DOHH2 (cell line): Measurements from ENCODE around the gene PTH.

ENCODE experiments used
- H3F3A ChIP-seq: fragments of 200-600 bp; sonication (generic), shearing (Covaris generic); 2 replicates; pipeline ENCODE4 v1.6.0; 2016; ENCODE audit warnings: antibody characterized with exemption, mild to moderate bottlenecking; ENCODE audit not compliant: control insufficient read depth, insufficient read depth
- H3K27ac ChIP-seq: fragments of 200-600 bp; sonication (generic); 2 replicates; pipeline ENCODE4 v1.5.1; 2014; ENCODE audit warnings: low read depth, mild to moderate bottlenecking, low read length, moderate library complexity
- H3K27me3 ChIP-seq: fragments of 200-600 bp; sonication (generic); 2 replicates; pipeline ENCODE4 v1.6.1; 2014; ENCODE audit warnings: mild to moderate bottlenecking, low read length, mixed read lengths; ENCODE audit not compliant: control insufficient read depth
- H3K36me3 ChIP-seq: fragments of 200-600 bp; sonication (generic); 2 replicates; pipeline ENCODE4 v1.6.1; 2014; ENCODE audit warnings: mild to moderate bottlenecking, low read length, moderate library complexity, mixed read lengths; ENCODE audit not compliant: control insufficient read depth
- H3K4me1 ChIP-seq: fragments of 200-600 bp; sonication (generic); 2 replicates; pipeline ENCODE4 v1.6.1; 2014; ENCODE audit warnings: mild to moderate bottlenecking, low read length, mixed read lengths; ENCODE audit not compliant: control insufficient read depth
- H3K4me2 ChIP-seq: fragments of 200-600 bp; sonication (generic); 2 replicates; pipeline ENCODE4 v1.6.0; 2014; ENCODE audit warnings: mild to moderate bottlenecking, low read length, moderate library complexity
- H3K4me3 ChIP-seq: fragments of 200-600 bp; sonication (generic); 2 replicates; pipeline ENCODE4 v1.5.1; 2014; ENCODE audit warnings: mild to moderate bottlenecking, low read length, mixed read lengths
- H3K79me2 ChIP-seq: fragments of 200-600 bp; sonication (generic); 2 replicates; pipeline ENCODE4 v1.6.1; 2014; ENCODE audit warnings: mild to moderate bottlenecking, low read length, mixed read lengths; ENCODE audit not compliant: control insufficient read depth
- H3K9me2 ChIP-seq: fragments of 200-600 bp; sonication (generic); replicated peaks from 2 replicates; pipeline ENCODE4 v1.6.1; 2014; ENCODE audit warnings: mild to moderate bottlenecking, low read length, mixed read lengths; ENCODE audit not compliant: control insufficient read depth
- H3K9me3 ChIP-seq: fragments of 200-600 bp; sonication (generic); 2 replicates; pipeline ENCODE4 v1.6.1; 2014; ENCODE audit warnings: antibody characterized with exemption, low read length, mixed read lengths; ENCODE audit not compliant: control insufficient read depth, insufficient read depth
- H4K20me1 ChIP-seq: fragments of 200-600 bp; sonication (generic); 2 replicates; pipeline ENCODE4 v1.6.0; 2014; ENCODE audit warnings: low read depth, mild to moderate bottlenecking, antibody characterized with exemption, low read length, moderate library complexity; ENCODE audit not compliant: control insufficient read depth, insufficient read depth
- EZH2phosphoT487 ChIP-seq: fragments of 200-600 bp; sonication (generic); IDR thresholded peaks from 2 replicates; pipeline ENCODE4 v1.6.1; 2017; ENCODE audit warnings: borderline replicate concordance, mild to moderate bottlenecking, antibody characterized with exemption, low read length, moderate library complexity, mixed read lengths
- TF ChIP-seq, protein P1 (sequence below): fragments of 200-600 bp; sonication (generic); IDR thresholded peaks from one replicate; pipeline ENCODE4 v1.5.1; 2014; ENCODE audit warnings: antibody characterized with exemption, mild to moderate bottlenecking, low read depth, low read length; ENCODE audit not compliant: poor library complexity, severe bottlenecking

PTH gene

GRCh38 chr11:13495929-13496328 is at the start of gene PTH:
Gene PTH (minus strand): TSS chr11:13495997. CDS start chr11:13492855, 3,142 bp downstream.
- Histone ChIP-seq H3K9me3 (no peaks in the 10 kb centered on the region), H3K4me3 (no peak within 1 kb of the TSS), H4K20me1 (no peaks in the 10 kb centered on the region), H3K79me2 (no peaks in the 10 kb centered on the region), H3K27me3 (peaks cover 4% of the 10 kb centered on the region; the same call in 1 of the 2 replicates), H3K4me2 (no peak within 1 kb of the TSS), H3K36me3 (no peaks in the 10 kb centered on the region), H3F3A (no peaks in the 10 kb centered on the region), H3K27ac (no peak within 1 kb of the TSS), H3K4me1 (no peaks in the 10 kb centered on the region), H3K9me2 (no peaks in the 10 kb centered on the region)
- TF ChIP-seq, protein P1, sequence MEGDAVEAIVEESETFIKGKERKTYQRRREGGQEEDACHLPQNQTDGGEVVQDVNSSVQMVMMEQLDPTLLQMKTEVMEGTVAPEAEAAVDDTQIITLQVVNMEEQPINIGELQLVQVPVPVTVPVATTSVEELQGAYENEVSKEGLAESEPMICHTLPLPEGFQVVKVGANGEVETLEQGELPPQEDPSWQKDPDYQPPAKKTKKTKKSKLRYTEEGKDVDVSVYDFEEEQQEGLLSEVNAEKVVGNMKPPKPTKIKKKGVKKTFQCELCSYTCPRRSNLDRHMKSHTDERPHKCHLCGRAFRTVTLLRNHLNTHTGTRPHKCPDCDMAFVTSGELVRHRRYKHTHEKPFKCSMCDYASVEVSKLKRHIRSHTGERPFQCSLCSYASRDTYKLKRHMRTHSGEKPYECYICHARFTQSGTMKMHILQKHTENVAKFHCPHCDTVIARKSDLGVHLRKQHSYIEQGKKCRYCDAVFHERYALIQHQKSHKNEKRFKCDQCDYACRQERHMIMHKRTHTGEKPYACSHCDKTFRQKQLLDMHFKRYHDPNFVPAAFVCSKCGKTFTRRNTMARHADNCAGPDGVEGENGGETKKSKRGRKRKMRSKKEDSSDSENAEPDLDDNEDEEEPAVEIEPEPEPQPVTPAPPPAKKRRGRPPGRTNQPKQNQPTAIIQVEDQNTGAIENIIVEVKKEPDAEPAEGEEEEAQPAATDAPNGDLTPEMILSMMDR: no peak
- no peak for TF ChIP-seq EZH2phosphoT487

DNA sequence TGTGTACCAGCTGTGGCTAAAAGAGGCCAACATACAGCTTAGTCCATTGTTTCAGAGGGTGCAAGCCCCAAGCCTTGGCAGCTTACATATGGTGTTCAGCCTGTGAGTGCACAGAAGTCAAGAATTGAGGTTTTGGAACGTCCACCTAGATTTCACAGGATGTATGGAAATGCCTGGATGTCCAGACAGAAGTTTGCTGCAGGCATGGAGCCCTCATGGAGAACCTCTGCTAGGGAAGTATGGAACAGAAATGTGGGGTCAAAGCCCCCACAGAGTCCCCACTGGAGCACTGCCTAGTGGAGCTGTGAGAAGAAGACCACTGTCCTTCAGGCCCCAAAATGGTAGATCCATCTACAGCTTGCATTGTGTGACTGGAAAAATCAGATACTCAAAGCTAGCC is 42.2 kb upstream of the PTH start:
- Histone ChIP-seq H3F3A (no peaks in the 10 kb centered on the region), H3K27ac (no peak overlapping the region), H3K9me2 (no peaks in the 10 kb centered on the region), H3K9me3 (peaks cover 5% of the 10 kb centered on the region; the same call in 1 of the 2 replicates), H3K27me3 (no peaks in the 10 kb centered on the region), H3K4me1 (no peaks in the 10 kb centered on the region), H4K20me1 (no peaks in the 10 kb centered on the region), H3K4me2 (no peak overlapping the region), H3K79me2 (no peaks in the 10 kb centered on the region), H3K4me3 (no peak overlapping the region), H3K36me3 (no peaks in the 10 kb centered on the region)
- TF ChIP-seq, protein P1: no peak
- TF ChIP-seq EZH2phosphoT487: no peak

- no peaks in the 10 kb centered on the region for H3K79me2 ChIP-seq
- no peaks in the 10 kb centered on the region for H3K36me3 ChIP-seq
- H3K9me3 ChIP-seq: peaks cover 5% of the 10 kb centered on the region; the same call in 1 of the 2 replicates
Measured at GRCh38 chr11:13535819-13536218, 40.0 kb upstream of the PTH start.

More at GRCh38 chr11:13535819-13536218, 40.0 kb upstream of the PTH start:
- no peaks in the 10 kb centered on the region for H3K4me1 ChIP-seq
- no peak overlapping the region for H3K27ac ChIP-seq
- H3F3A ChIP-seq: no peaks in the 10 kb centered on the region
- TF ChIP-seq EZH2phosphoT487: no peak
- TF ChIP-seq, protein P1: peak; percentile 15
- H4K20me1 ChIP-seq: no peaks in the 10 kb centered on the region
- H3K4me2 ChIP-seq: no peak overlapping the region
- H3K9me2 ChIP-seq: no peaks in the 10 kb centered on the region
- no peak overlapping the region for H3K4me3 ChIP-seq
- no peaks in the 10 kb centered on the region for H3K27me3 ChIP-seq
